Activated T-helper 9 cell treated with anti-CD3 and anti-CD28 coated beads, Interleukin-2, amount 50 U/mL, for 16 hours (primary cell): Measurements from ENCODE around the gene SFMBT2.

Experiments
- DNase-seq: peaks from one replicate; pipeline ENCODE4 v3.0.0-alpha.2; 2020; ENCODE audit warnings: low read depth

The SFMBT2 gene

GRCh38 chr10:7133958-7134357 is 276.9 kb downstream of the SFMBT2 start:
- DNase-seq = no peak

GRCh38 chr10:7133278-7133677 is 277.6 kb downstream of the SFMBT2 start:
- DNase-seq = no peak

GRCh38 chr10:7130191-7130911 is 280.5 kb downstream of the SFMBT2 start:
- DNase-seq = no peak

- DNase-seq = no peak
Observed at GRCh38 chr10:7123774-7124173, 287.1 kb downstream of the SFMBT2 start.

GRCh38 chr10:7122561-7122960 is 288.3 kb downstream of the SFMBT2 start:
- no peak for DNase-seq

- peak; percentile 41 for DNase-seq
Observed at GRCh38 chr10:7121154-7121797, 289.6 kb downstream of the SFMBT2 start.

GRCh38 chr10:7119325-7120015 is 291.4 kb downstream of the SFMBT2 start:
- no peak for DNase-seq

- no peak for DNase-seq
Observed at GRCh38 chr10:7117806-7118674, 292.8 kb downstream of the SFMBT2 start.

- DNase-seq = no peak
Observed at GRCh38 chr10:7117177-7117799, 293.5 kb downstream of the SFMBT2 start.

GRCh38 chr10:7111561-7111960 is 299.3 kb downstream of the SFMBT2 start:
- DNase-seq = no peak

GRCh38 chr10:7111089-7111488 is 299.7 kb downstream of the SFMBT2 start:
- DNase-seq = no peak
